ENCODE results near the gene C5orf46.
A peak's percentile ranks its signal among the peaks of the same experiment; 100 is the strongest.
"Not testable (repeated sequence)": the region's sequence is repeated elsewhere in the genome, so short reads cannot be mapped to it uniquely, and the experiment has no call there.

Gene C5orf46

DNA sequence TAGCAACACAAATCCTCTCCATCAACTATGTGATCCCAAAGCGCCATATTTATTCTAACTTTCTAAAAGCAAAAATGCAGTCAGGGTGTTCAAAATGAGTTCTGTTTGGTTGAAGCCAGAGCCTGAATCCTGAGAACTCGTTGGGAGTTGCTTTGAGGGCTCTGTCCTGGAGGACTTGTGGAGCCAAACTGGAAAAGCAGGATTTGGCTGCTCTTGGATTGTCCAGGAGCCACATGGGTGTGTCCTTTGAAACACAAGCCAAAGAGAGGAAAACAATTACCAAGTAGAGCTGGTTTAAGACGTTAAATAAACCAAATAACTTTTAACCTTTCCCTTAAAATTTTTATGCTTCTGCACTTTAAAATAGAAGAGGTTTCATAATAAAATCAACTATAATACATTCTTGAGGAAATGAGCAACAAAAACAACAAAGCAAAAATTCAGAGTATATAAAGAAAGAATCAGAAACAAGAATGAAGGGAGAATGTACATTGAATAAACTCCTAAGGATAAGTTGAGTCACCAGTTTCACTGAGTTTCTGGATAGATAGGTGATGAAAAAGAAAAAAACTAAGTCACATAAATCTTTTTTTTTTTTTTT is 13.5 kb downstream of the C5orf46 start:
- DNase-seq = no peak

DNA sequence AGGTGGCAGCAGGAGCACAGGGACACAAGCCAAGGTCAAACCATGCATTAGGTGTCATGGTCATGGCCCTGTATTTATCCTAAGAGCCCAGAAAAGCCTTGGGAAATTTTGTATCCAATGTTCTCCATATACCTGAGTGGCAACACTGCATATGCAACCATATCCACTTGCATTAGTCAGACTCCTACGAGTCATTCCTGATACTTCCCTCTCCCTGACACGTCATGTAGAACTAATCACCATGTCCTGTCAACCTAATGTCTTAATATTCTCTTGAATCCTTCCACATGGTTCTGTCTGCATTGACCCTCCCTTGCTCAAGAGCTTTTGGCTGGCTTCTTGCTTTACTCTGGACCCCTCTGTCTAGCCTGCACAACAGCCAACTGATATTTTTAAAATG is 18.4 kb downstream of the C5orf46 start:
- DNase-seq = no peak

DNA sequence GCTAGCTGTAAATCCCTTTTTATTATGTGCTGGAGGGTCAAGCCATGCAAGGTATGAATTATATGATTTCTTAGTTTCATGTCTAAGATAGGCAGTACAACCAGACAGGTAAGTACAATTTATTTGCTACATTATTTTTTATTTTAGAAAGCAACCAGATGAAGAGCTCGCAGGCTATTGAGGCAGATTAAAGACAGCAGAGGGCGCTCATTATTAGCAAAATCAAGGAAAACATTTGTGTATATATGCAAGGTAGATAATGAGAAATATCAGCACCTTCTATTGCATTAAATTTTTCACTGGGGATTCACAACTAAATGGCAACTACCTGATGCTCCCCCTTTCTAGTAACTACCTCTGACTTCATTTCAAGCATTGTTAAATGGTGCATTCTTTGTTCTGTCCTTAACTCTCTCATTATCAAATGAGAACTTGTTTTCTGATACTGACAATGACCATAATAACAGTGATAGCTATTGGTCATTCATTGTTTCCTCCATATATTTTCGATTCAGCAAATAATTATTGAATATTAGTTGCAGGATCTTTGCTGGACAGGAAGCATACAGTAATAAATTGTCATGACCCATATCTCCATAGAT is 19.2 kb downstream of the C5orf46 start:
- no peak for DNase-seq

DNA sequence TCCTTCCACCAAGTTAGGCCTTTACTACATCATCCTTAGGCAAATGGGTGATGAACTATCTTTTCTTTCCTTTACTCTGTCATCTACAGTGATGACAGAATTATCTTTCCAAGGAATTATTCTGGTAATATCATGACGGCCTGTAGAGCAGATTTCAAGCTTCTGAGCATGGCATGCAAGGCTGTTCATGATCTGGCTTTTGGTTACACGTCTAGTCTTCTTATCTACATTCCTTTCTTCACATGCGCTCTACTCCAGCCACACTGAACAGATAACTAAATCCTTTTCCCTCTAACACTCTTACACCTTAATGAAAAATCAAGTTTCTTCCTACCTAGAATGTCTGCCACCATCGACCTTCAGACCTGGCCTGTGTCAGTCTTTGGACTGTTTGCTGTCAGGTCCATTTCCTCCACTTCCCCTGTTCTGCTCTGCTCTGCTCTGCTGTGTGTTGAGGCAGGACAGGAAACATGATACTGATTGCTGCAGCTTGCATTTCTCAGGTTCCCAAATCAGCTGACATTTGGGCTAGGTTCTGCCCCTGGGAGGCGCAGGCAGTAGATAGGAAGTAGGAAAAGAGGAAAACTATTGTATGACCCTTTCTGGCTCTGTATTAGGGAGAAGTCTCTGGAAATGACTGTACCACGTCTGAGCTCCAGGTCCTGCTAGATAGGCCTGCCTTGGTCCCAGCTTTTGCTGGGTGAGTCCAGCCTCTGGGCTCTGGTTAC is 23.6 kb downstream of the C5orf46 start:
- no peak for DNase-seq

DNA sequence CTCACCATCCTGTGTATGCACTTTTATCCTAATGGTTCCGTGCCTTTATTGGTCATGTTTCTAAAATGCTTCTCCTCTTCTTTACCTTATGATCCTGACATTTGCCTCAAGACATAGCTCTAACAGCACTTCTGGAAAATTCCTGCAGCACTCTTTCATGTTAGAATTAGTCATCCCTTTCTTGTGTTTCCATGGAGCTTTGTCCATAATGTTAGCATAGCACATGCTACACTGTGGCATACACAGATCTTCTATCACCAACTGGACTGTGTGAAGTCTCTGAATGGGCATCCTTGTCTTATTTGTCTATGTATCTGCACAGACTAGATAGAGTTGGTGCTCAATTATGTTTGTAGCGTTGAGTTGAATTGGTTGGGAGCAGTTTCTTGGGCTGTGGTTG is 25.9 kb downstream of the C5orf46 start:
- no peak for DNase-seq

DNA sequence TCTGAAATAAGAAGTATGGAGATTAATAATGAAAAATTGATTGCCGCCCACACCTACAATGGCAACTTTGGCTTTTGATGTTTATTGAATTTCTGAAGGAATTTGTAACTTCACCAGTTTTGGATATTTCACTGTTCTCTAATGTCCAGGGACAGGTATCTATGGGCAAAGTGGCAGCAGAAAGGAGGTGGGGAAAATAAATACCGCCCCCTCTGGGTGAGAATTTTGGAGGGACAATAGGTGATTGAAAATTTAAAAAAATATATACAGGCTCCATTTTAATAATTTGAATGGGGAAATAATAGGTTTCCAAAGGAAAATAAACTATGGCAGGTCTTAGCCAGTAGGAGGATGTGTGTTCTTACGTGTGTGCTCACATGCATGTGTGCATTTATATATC is 26.6 kb downstream of the C5orf46 start:
- DNase-seq = no peak

DNA sequence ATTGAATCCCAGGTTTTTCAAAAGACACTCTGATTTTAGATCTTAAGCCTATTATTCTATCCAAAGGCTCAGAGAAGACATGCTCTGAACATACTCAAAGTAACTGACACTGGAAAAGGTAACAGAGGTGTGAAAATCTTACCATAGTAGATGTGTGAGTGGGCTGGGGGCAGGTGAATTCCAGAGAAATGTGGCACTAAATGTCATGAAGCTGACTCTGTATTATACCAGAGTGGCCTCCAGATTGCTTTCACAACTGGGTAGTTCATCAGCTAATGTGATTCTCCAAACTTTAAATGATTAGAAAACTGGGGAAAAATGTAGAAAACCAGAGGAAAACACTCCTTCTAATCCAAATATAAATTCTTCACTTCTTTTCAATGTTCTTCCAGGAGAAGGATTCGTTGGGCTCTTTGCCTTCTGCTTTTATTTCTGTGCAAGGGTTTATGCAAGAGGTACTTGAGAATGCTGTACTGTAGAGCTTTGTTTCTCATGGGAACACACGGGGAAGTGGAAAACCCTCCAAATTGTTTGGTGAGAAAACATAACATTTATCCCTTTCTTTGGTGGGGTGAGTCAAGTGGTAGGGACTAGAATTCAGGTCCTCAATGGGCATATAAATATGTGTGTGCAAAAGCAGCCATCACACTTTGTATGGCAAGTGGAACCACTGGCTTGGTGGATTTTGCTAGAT is 28.1 kb downstream of the C5orf46 start, which contains the start of gene SCGB3A2:
Gene SCGB3A2, plus strand, starts transcription at position 646 of the 694 bp plus-strand sequence. CDS start 93 bp downstream, outside the sequence.
- no peak for DNase-seq

DNA sequence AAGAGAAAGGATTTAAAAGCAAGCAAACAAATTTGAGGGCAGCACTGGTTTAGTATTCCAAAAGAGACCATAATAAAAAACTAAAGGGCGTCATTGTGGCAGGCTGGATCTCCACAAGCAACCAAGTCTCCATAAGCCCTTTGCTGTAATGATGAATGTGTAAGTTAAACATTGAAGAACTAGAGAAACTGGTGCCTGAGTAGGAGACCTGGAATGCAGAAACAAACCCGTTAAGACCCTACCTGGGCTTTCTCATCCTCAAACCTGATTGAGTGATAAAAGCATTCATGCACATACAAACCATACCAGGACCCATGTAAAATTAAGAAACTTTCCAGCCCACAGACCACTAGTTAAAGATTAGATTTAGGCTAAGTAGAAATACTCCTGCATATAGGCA is 29.7 kb downstream of the C5orf46 start:
- no peak for DNase-seq

DNA sequence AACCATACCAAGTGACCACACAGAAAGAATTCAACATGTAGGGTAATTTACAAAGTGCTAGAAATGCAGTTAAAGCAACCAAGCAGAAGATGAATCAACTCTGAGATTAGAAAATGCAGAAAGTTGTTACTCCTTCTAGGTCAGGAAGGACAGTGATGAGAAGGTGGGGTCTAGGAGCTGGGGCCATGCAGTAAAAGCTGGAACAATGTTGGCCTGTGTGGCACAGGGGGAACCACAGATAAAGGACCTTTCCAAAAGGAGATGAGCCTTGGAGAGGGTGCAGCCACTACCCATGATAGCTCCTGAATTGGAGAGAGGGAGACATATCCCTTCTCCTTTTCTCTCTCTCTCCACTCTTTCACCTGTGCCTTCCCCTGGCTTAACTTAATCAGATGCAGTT is 30.2 kb downstream of the C5orf46 start:
- DNase-seq = no peak

DNA sequence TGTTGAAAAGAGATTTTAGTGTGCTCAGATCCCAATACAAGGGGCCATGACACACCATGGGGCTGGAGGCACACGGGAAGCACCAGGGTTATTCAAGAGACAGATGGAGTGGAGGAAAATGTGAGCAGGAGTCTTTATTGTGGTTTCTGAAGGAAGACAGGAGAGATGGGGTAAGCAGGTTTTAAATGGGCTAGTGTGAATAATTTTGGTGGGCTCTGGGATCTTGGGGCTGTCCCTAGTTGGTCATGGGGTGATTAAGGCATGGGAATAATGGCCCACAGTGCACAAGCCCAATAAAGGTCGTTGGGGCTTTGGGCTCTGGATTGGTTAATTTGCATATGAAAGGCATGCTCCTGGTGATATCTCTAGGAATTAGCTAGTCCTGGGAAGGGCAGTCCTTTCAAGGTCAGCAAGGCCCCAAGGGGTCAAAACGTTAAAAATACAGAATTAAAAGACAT is 31.4 kb downstream of the C5orf46 start:
- no peak for DNase-seq

DNA sequence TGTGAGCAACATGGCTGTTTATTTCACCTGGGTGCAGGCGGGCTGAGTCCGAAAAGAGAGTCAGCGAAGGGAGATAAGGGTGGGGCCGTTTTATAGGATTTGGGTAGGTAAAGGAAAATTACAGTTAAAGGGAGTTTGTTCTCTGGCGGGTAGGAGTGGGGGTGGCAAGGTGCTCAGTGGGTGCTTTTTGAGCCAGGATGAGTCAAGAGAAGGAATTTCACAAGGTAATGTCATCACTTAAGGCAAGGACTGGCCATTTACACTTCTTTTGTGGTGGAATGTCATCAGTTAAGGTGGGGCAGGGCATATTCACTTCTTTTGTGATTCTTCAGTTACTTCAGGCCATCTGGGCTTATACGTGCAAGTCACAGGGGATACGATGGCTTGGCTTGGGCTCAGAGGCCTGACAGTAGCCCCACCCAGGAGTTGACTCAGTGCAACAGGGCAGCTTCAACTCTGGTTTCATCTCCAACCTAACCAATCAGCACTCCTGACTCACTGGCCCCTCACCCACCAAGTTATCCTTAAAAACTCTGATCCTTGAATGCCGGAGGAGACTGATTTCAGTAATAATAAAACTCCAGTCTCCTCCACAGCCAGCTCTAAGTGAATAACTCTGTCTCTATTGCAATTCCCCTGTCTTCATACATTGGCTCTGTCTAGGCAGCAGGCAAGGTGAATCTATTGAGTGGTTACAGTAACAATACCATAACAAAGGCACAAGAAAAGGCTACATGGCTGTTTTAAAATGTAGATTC is 32.0 kb downstream of the C5orf46 start:
- not testable (repeated sequence) for DNase-seq

DNA sequence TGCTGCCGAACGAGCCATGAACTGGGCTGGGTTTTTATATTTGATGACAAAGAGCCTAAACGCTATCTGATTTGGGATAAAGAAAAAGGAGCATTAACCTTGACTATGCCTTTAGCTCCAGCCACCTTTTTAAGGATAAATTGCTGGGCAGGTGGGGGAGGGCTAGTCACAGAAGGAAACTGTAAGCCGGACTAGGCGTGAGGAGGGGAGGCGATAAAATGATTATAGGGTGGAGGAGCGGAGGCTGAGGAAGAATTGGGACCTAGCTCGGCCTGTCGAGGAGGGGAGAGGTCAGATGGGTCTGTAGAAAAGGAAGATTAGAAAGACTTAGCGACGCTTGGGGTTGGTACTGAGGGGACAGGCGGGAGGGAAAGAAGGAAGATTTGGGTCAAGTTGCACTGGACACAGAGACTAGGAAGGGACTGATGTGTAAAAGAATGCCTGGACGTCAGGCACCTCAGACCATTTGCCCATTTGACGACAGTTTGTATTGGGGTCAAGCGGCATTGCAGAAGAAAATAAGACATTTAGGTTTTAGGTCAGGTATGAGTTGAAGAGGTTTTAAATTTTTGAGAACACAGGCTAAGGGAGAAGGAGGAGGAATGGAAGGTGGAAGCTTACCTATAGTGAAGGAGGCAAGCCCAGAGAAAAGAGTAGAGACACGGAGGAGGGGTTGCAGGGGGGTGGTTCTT is 33.4 kb downstream of the C5orf46 start:
- not testable (repeated sequence) for DNase-seq

DNA sequence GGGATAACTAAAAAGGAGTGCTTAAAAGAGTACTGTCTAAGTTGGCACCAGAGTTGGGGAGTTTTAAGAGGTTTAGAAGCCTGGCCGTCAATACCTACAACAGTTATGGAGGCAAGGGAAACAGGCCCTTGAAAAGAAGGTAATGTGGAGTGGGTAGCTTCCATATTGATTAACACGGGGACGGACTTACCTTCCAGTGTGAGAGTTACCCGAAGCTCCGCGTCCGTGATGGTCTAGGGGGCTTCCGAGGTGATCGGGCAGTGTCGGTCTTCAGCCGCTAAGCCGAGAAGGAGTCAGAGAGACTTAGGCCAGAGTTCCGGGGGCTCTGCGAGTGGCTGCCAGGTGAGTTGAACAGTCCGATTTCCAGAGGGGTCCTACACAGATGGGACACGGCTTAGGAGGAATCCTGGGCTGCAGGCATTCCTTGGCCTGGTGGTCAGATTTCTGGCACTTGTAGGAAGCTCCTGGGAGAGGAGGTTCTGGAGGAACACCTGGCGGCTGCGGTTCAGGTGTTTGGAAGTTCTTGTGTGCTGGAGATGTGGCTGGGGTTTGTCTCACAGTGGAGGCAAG is 34.3 kb downstream of the C5orf46 start:
- not testable (repeated sequence) for DNase-seq

DNA sequence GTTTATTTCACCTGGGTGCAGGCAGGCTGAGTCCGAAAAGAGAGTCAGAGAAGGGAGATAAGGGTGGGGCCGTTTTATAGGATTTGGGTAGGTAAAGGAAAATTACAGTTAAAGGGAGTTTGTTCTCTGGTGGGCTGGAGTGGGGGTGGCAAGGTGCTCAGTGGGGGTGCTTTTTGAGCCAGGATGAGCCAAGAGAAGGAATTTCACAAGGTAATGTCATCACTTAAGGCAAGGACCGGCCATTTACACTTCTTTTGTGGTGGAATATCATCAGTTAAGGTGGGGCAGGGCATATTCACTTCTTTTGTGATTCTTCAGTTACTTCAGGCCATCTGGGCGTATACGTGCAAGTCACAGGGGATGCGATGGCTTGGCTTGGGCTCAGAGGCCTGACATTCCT is 36.4 kb downstream of the C5orf46 start:
- DNase-seq = not testable (repeated sequence)

DNA sequence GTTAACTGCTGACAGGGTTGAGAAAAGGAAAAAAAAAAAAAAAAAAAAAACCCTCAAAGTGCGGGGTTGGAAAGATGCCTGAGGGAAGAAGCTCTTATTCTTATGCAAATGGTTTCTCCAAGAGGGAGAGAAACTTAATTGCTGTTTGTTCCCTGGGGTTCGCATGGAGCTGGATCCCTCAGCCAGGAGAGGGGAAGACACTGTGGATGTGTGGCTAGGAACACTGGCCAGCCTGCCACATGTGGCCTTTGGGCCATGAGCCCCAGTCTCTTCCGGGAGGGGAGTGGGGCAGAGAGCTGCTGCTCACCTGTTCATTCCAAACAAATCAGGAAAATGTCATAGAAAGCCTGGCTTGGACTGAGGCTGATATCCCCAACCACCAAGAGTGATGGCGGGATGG is 37.2 kb downstream of the C5orf46 start:
- DNase-seq = no peak

DNA sequence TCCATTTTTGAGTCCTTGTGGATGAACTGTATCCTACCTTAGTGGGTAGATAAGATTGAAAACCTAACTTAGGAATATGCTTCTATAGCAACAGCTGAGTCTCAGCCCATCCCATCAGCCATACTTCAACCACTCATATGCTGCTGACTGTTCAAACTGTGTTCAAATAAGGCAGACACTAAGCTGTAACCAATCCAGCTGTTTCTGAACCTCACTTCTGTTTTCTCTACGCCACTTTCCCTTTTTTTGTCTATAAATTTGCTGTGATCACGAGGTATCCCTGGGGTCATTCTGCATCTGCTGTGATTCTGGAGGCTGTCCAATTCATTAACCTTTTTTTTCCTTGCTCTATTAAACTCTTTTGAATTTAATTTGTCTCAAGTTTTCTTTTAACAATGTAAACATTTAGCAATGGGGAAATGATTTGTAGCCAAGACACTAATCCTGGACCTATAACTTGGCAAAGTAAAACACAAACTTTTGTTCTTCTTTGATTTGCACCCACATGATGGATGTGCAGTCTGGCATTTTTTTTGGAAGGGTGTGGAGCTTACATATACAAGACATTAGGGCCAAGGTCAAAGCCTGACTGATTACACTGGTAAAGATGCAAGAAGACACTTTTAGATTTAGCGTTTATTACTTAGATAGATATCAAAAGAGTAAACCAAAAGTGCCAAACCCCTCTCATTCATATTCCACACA is 42.7 kb downstream of the C5orf46 start:
- DNase-seq = no peak

DNA sequence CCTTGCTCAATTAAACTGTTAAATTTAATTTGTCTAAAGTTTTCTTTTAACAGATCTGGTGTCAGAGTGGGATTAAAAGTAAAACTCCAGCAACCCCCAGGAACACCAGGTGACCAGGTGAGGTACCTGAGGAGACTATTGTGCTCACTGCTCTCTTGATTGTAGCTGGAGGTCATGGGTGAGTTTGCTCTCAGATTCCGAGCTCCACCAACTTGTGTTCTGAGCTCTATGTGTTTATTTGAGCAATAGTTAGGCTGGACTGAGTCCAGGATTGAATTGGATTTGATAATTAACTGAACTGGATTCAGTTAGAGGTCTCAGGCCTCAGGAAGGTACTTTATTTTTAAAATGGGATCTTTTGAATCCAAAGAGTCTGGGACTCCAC is 45.7 kb downstream of the C5orf46 start:
- no peak for DNase-seq

DNA sequence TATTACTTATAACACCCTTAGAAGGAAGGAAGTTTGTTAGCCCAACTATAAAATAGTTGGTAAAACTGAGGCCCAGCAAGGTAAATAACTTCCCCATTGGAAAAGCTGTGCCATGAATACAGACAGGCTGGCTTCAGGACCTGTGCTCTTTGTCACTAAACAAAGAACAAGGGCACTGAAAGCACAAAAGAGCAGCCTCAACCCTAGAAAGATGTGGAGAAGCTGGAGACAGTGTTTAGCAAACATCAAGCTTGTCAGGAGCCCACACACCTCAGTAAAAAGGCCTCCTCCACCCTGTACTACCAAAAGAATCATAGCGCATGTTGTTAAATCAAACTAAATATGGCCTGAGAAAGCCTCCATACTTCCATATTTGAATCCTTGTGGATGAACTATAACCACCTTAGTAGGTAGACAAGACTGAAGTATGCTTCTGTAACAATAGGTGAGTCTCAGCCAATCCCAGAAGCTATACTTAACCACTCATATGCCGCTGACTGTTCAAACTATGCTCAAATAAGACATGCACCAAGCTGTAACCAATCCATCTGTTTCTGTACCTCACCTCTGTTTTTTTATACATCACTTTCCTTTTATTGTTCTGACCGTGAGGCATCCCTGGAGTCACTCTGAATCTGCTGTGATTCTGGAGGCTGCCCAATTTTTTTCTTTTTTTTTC is 46.2 kb downstream of the C5orf46 start:
- no peak for DNase-seq

DNA sequence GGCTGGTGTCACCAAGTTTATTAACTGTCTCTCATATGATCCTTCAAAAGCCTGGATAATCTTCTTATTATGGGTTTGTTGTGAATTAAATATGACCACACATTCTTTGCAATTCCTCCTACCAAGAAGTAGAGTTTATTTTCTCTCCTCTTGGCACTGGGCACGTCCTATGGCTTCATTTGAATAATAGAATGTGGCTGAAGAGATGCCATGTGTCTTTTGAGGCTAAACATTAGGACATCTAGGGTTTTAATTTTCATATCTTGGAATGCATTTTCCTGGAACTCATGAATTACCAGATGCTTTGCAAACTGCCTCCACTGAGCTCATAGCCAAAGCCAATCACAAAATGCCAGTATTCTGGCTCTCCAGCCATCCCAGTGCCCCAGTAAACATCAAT is 47.8 kb downstream of the C5orf46 start:
- no peak for DNase-seq

DNA sequence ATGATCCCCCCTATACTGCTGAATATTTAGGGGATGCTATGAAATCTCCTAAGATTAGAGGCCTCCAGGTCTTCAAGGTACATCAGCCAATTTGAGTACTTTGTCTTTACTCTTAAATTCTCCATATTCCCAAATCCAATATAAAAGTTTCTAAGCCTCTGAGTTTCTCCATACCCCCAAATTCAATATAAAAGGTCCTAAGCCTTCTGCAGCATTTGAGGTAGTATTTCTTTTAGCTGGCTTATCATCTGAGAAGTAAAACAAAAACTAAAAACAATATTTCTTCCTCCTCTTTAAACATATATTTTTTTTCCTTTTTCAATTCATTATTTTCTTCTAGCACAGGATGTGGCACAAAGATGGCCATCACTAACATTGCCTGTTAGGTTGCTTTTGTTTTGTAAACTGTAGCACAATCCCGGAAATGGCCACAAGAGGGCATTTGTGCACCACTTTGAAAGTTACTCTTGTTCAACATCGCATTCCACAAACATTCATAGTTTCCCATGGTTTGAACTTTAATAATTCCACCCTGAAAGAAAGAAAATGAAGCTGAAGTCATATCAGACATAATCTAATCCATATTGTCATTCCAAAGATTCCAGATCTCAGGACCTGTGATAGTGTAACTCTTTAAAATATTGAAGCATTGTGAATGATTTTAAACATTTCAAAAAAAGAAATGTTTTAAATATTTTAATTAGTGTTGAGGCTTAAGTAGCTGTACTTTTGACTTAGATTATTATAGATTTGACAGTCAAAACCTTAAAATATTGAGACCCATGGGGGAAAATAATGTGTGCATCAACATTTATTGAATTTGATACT is 48.8 kb downstream of the C5orf46 start:
- DNase-seq = peak; percentile 39 to 49

All from stimulated activated CD4-positive, alpha-beta T cell treated with anti-CD3 and anti-CD28 coated beads, Interleukin-2, amount 100 ng/mL, for 48 hours (primary cell).